Jurkat, Clone E6-1 (cell line): ENCODE data around the gene ATP6V0E2.

Experiments used
- DNase-seq: peaks from one replicate; pipeline ENCODE4 v3.0.0-alpha.2; 2011; ENCODE audit warnings: low read depth, low spot score
- H3K4me3 ChIP-seq: 2 replicates; pipeline ENCODE4 v1.5.1; 2011; ENCODE audit warnings: mild to moderate bottlenecking, low read length, control low read depth, moderate library complexity

The ATP6V0E2 gene

GRCh38 chr7:149837564-149838223, 36.1 kb upstream of the ATP6V0E2 start:
- no peak for DNase-seq
- no peak overlapping the region for H3K4me3 ChIP-seq

- peak; percentile 97 for DNase-seq
- H3K4me3 ChIP-seq = peak within 1 kb of the TSS; percentile 84
These were observed 35.4 kb upstream of the ATP6V0E2 start, which contains the start of gene ZNF862 for GRCh38 chr7:149838224-149838991. Gene ZNF862, plus strand, starts transcription at chr7:149838375. Its CDS starts 237 bp downstream, at chr7:149838612.

DNA sequence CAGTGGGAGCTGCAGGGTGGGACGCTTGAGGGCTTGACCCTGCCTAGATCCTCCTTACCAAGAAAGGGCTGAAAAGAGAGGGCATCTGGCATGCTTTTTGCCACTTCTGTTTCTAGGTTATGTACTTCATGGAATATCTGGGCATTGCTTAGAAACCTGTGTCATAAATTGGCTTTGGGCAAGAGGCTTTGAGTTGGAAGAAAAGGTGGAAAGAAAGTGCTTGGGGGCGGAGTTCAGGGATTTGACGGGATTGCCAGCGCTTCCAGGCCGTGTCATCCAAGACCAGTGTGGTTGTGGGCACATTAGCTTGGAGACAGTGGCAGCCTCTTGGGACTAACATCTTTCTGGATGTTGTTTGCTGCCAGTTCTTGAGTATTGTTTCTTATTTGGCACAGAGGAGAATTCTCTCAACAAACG, 34.8 kb upstream of the ATP6V0E2 start:
- no peak for DNase-seq
- peak overlapping the region; percentile 84 for H3K4me3 ChIP-seq

DNA sequence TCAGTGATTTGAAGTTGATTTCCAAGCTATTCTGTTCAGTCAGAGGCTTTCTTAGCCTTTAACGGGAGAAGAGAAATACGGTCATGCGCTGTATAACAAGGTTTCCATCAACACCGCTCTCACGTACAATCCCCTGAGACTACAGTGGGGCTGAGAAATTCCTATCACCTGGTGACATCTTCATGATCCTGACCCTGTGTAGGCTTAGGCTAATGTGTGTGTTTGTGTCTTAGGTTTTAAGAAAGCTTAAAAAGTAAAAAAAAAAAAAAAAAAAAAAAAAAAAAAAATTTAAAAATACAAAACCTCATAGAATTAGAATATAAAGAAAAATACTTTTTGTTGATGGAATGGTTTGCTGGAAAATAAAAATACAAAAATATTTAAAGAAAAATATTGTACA, 33.8 kb upstream of the ATP6V0E2 start:
- DNase-seq = no peak
- no peak overlapping the region for H3K4me3 ChIP-seq

- DNase-seq = no peak
- H3K4me3 ChIP-seq = no peak overlapping the region
These were observed 30.2 kb upstream of the ATP6V0E2 start for GRCh38 chr7:149843566-149843965.

- no peak overlapping the region for H3K4me3 ChIP-seq
- no peak for DNase-seq
These were observed 29.3 kb upstream of the ATP6V0E2 start for GRCh38 chr7:149844445-149844844.

DNA sequence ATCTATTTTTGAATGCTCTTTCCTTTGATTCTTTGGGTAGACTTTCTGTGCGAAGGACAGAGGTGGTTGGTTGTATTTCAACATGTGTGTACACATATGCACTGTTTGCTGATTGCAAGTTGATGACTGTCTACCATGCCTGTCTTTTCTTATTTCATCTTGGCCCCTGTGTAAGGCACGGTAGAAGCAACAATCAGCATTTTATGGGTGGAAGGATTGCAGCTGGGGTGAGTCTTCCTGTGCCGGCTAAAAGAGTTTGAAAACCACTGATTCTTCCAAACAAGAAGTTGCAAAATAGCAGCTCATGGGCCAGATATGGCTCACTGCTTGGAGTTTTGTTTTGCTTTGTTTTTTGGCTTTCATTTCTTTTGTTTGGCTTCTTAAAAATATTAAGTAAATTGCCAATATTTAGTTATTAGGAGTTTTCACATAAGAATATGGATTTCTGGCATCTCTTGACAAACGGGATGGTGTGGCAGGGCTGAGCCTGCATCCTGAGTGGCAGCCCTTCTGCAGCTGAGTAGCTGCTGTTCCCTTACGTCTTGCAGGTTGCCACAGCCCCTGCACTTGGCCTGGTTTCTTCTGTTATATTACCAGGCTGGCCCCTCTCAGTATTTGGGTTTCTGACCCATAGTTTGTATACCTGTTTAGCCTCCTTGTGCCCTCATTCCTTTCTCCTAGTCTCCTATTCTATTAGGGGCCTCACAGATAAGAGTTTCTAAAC, 28.4 kb upstream of the ATP6V0E2 start:
- no peak overlapping the region for H3K4me3 ChIP-seq
- no peak for DNase-seq

DNA sequence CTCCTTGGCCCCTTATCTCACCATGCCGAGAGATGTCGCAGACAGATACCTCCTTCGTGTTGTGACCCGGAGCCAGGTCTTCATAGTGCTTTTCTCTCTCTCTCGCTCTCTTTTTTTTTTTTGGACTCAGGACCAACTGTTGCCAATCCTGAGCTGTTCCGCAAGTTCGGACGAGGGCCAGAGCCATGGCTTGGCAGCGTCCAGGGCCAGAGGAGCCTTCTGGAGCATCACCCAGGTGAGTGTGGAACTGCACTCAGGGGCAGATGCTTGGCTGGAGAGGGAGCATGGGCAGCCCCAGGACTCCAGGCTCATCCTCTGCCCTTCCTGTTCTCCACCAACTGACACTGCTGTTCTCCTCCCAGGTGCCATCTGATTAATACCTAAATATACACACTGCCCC, 27.7 kb upstream of the ATP6V0E2 start:
- no peak for DNase-seq
- no peak overlapping the region for H3K4me3 ChIP-seq

- H3K4me3 ChIP-seq = no peak overlapping the region
- DNase-seq = no peak
These were observed 27.2 kb upstream of the ATP6V0E2 start for GRCh38 chr7:149846436-149847046.

DNA sequence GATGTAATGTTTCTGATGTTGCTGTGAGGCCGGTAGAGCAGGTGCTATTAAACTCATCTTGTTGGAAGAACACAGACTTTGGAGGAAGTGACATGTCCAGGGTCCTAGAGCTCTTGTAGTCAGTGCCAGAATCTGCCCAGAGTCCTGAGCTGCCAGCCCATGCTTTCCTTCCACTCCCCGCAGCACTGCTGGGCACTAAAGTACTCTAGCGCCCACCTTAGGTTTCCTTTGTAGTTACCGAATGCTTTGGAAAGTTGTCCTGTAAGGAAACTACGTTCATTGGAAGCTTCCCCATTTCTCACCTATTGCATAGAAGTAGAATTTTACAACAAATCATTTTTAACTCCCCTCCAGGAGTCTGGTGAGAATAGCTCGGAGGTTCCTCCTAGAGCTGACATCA, 24.6 kb upstream of the ATP6V0E2 start:
- H3K4me3 ChIP-seq = no peak overlapping the region
- no peak for DNase-seq

DNA sequence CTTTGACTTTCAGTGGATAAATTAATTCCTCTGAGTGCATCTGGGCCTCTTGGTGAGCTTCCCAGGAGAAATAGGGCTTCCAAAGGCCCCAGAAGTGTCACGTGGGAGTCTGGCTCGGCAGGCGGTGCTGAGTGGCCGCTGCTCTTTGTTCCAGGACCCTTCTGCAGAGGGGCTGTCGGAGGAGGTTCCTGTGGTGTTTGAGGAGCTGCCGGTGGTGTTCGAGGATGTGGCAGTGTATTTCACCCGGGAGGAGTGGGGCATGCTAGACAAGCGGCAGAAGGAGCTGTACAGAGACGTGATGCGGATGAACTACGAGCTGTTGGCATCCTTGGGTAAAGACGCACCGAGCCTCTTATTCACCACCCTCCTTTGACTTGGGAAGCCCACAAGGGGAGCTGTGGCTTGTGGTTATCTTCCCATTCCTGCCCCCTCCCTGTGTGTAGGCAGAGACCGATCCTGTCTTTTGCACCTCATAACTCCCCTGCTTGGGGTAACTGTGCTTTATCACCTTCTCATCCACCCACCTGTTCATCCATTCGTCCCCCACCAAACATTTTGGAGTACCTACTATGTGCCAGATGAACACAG, 23.7 kb upstream of the ATP6V0E2 start:
- DNase-seq = peak; percentile 75
- H3K4me3 ChIP-seq = no peak overlapping the region

DNA sequence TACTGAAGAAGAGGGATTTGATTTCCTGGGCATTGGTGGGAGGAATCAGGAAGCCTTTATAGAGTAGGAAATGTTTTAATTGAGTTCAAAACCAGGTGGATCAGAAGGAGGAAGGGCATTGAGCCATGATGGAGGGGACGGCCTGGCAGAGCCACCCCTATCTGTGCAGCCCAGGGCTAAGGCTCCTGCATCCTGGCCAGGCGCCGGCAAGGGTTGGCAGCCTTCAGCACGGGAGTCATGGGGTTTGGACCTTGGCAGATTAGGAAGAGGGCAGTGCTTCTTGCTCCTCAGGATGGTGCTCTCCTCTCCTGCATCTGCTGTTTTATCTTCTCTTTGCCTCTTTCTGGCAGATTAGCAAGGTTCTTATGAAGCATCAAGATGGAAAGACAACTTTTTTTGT, 23.1 kb upstream of the ATP6V0E2 start:
- no peak overlapping the region for H3K4me3 ChIP-seq
- DNase-seq = no peak

GRCh38 chr7:149851449-149851848, 22.3 kb upstream of the ATP6V0E2 start:
- DNase-seq = no peak
- H3K4me3 ChIP-seq = no peak overlapping the region

- H3K4me3 ChIP-seq = no peak overlapping the region
- no peak for DNase-seq
These were observed 20.6 kb upstream of the ATP6V0E2 start for GRCh38 chr7:149853157-149853556.

DNA sequence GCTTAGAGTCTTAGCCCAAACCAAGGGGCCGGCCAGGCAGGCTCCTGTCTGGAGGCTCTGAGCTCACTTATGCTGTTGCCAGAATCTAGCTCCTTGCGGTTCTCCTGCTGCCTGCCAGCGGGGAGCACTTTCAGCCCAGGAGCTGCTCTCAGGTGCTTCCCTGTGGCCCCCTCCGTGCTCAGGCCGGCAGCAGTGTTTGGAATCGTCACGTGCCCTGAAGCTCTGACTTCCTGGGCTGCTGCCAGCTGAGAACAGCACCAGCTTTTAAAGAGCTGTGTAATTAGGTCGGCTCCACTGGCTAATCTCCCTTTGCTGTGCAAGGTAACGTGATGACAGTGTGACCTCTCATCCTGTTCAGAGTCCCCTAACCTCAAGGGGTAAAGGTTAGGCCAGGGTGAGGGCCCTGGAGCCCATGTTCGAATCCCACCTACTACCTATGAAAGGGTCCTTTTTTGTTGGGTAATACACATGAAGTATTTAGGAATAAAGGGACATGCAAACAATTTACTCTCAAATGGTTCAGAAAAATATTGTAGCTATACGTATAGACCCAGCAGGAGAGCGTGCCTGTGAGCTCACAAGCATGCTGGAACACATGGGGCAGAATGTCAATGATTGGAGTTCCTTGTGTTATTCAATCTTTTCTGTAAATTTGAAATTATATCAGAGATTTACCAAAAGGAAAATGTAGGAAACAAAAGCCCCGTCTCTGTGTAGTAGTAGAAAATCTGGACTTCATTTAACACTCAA, 19.0 kb upstream of the ATP6V0E2 start:
- DNase-seq = peak; percentile 71

GRCh38 chr7:149855361-149856305, 18.1 kb upstream of the ATP6V0E2 start:
- H3K4me3 ChIP-seq = no peak overlapping the region
- no peak for DNase-seq

More for the DNA sequence above, 19.0 kb upstream of the ATP6V0E2 start:
- H3K4me3 ChIP-seq = no peak overlapping the region

- DNase-seq = peak; percentile 97
- no peak overlapping the region for H3K4me3 ChIP-seq
These were observed 17.2 kb upstream of the ATP6V0E2 start for GRCh38 chr7:149856583-149856982.

DNA sequence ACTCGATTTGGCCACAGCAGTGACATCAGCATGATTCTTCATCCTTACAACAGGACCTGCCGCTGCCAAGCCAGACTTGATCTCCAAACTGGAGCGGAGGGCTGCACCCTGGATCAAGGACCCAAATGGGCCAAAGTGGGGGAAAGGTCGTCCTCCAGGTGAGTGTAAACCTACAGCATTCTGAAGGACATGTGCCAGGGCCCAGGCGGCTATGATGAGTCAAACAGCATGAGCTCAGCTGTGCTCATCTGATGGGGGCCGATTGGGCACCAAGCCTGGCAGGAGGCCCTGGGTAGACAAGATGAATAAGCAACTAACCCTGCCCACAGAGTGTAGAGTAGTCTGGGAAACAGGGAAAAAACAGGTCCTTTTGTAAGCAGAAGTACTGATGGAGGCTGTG, 14.4 kb upstream of the ATP6V0E2 start:
- no peak overlapping the region for H3K4me3 ChIP-seq

More for the DNA sequence above, 14.4 kb upstream of the ATP6V0E2 start:
- DNase-seq = no peak
